MG63 (cell line): ENCODE data around the gene ANKS1B. TPM values are rescaled to one million over a fixed set of nuclear protein-coding genes. Genes with fewer than 3 reads are reported as not detected.
A peak's percentile ranks its signal among the peaks of the same experiment; 100 is the strongest.

Experiments
- DNase-seq: peaks from one replicate; pipeline ENCODE4 v3.0.0-alpha.2; 2020
- H3K27me3 ChIP-seq: fragments of 250-450 bp; sonication (Bioruptor Pico); 2 replicates; pipeline ENCODE4 v1.5.1; 2020; ENCODE audit warnings: mild to moderate bottlenecking, moderate library complexity
- H3K36me3 ChIP-seq: fragments of 250-450 bp; sonication (Bioruptor Pico); 2 replicates; pipeline ENCODE4 v1.5.1; 2020; ENCODE audit warnings: mild to moderate bottlenecking, moderate library complexity
- H3K4me3 ChIP-seq: fragments of 250-450 bp; sonication (Bioruptor Pico); 2 replicates; pipeline ENCODE4 v1.5.1; 2020; ENCODE audit warnings: mild to moderate bottlenecking, moderate library complexity
- H3K9me3 ChIP-seq: fragments of 250-450 bp; sonication (Bioruptor Pico); 2 replicates; pipeline ENCODE4 v1.5.1; 2020; ENCODE audit warnings: mild to moderate bottlenecking, moderate library complexity
- total RNA-seq: library from RNA; depleted of rRNA; stranded (reverse); fragments of >200 nt; shearing (Covaris generic); gene quantifications from 2 replicates; pipeline ENCODE4 v1.2.3, GENCODE V29; 2014; ENCODE audit warnings: low replicate concordance

ANKS1B gene
- total RNA-seq, 1 experiment from 2014 or later = 0.10 TPM

GRCh38 chr12:99067171-99067785, 917.5 kb downstream of the ANKS1B start:
- H3K36me3 ChIP-seq = no peaks in the 10 kb centered on the region
- H3K27me3 ChIP-seq = no peaks in the 10 kb centered on the region
- H3K9me3 ChIP-seq = no peaks in the 10 kb centered on the region
- H3K4me3 ChIP-seq = no peak overlapping the region
- no peak for DNase-seq

GRCh38 chr12:99066726-99067125, 918.0 kb downstream of the ANKS1B start:
- no peaks in the 10 kb centered on the region for H3K36me3 ChIP-seq
- no peaks in the 10 kb centered on the region for H3K9me3 ChIP-seq
- no peaks in the 10 kb centered on the region for H3K27me3 ChIP-seq
- no peak overlapping the region for H3K4me3 ChIP-seq
- DNase-seq = no peak

- Histone ChIP-seq H3K36me3 (no peaks in the 10 kb centered on the region), H3K9me3 (no peaks in the 10 kb centered on the region), H3K4me3 (no peak overlapping the region), H3K27me3 (no peaks in the 10 kb centered on the region)
- no peak for DNase-seq
Observed at GRCh38 chr12:99063182-99063581, 921.6 kb downstream of the ANKS1B start.

- DNase-seq = peak; percentile 44
- no peaks in the 10 kb centered on the region for H3K36me3 ChIP-seq
- H3K27me3 ChIP-seq = no peaks in the 10 kb centered on the region
- H3K4me3 ChIP-seq = no peak overlapping the region
- H3K9me3 ChIP-seq = no peaks in the 10 kb centered on the region
Observed at GRCh38 chr12:99059824-99060511, 924.8 kb downstream of the ANKS1B start.

GRCh38 chr12:99057670-99058069, 927.1 kb downstream of the ANKS1B start:
- Histone ChIP-seq H3K9me3 (no peaks in the 10 kb centered on the region), H3K4me3 (no peak overlapping the region), H3K36me3 (no peaks in the 10 kb centered on the region), H3K27me3 (no peaks in the 10 kb centered on the region)
- DNase-seq = no peak

GRCh38 chr12:99056186-99056585, 928.5 kb downstream of the ANKS1B start:
- no peaks in the 10 kb centered on the region for H3K9me3 ChIP-seq
- no peak for DNase-seq
- H3K27me3 ChIP-seq = no peaks in the 10 kb centered on the region

GRCh38 chr12:99055299-99055698, 929.4 kb downstream of the ANKS1B start:
- no peak for DNase-seq
- no peaks in the 10 kb centered on the region for H3K27me3 ChIP-seq

More at GRCh38 chr12:99056186-99056585, 928.5 kb downstream of the ANKS1B start:
- no peaks in the 10 kb centered on the region for H3K36me3 ChIP-seq
- no peak overlapping the region for H3K4me3 ChIP-seq

GRCh38 chr12:99054601-99055128, 930.1 kb downstream of the ANKS1B start:
- DNase-seq = peak; percentile 16
- H3K4me3 ChIP-seq = no peak overlapping the region
- H3K27me3 ChIP-seq = no peaks in the 10 kb centered on the region
- no peaks in the 10 kb centered on the region for H3K36me3 ChIP-seq
- H3K9me3 ChIP-seq = no peaks in the 10 kb centered on the region

More at GRCh38 chr12:99055299-99055698, 929.4 kb downstream of the ANKS1B start:
- no peaks in the 10 kb centered on the region for H3K36me3 ChIP-seq
- H3K9me3 ChIP-seq = no peaks in the 10 kb centered on the region
- H3K4me3 ChIP-seq = no peak overlapping the region

GRCh38 chr12:99053616-99054362, 930.9 kb downstream of the ANKS1B start:
- Histone ChIP-seq H3K4me3 (no peak overlapping the region), H3K9me3 (no peaks in the 10 kb centered on the region), H3K27me3 (no peaks in the 10 kb centered on the region), H3K36me3 (no peaks in the 10 kb centered on the region)
- DNase-seq = peak; percentile 13

GRCh38 chr12:99049774-99050173, 935.0 kb downstream of the ANKS1B start:
- no peaks in the 10 kb centered on the region for H3K27me3 ChIP-seq
- H3K4me3 ChIP-seq = no peak overlapping the region
- H3K9me3 ChIP-seq = no peaks in the 10 kb centered on the region
- no peak for DNase-seq
- H3K36me3 ChIP-seq = no peaks in the 10 kb centered on the region

- H3K27me3 ChIP-seq = no peaks in the 10 kb centered on the region; the same call in 1 of the 2 replicates
- no peak overlapping the region for H3K4me3 ChIP-seq
- no peaks in the 10 kb centered on the region for H3K9me3 ChIP-seq
- H3K36me3 ChIP-seq = no peaks in the 10 kb centered on the region
- no peak for DNase-seq
Observed at GRCh38 chr12:99045158-99045557, 939.6 kb downstream of the ANKS1B start.

GRCh38 chr12:99043319-99043914, 941.3 kb downstream of the ANKS1B start:
- no peak overlapping the region for H3K4me3 ChIP-seq
- no peaks in the 10 kb centered on the region for H3K36me3 ChIP-seq
- DNase-seq = peak; percentile 16
- no peaks in the 10 kb centered on the region; the same call in 1 of the 2 replicates for H3K27me3 ChIP-seq
- no peaks in the 10 kb centered on the region for H3K9me3 ChIP-seq

- no peaks in the 10 kb centered on the region for H3K36me3 ChIP-seq
- no peak for DNase-seq
Observed at GRCh38 chr12:99042226-99042625, 942.5 kb downstream of the ANKS1B start.

GRCh38 chr12:99039367-99040120, 945.2 kb downstream of the ANKS1B start:
- Histone ChIP-seq H3K27me3 (no peaks in the 10 kb centered on the region; the same call in 1 of the 2 replicates), H3K9me3 (no peaks in the 10 kb centered on the region)
- DNase-seq = no peak

More at GRCh38 chr12:99042226-99042625, 942.5 kb downstream of the ANKS1B start:
- Histone ChIP-seq H3K9me3 (no peaks in the 10 kb centered on the region), H3K4me3 (no peak overlapping the region), H3K27me3 (no peaks in the 10 kb centered on the region; the same call in 1 of the 2 replicates)

GRCh38 chr12:99036566-99036965, 948.2 kb downstream of the ANKS1B start:
- H3K9me3 ChIP-seq = no peaks in the 10 kb centered on the region
- H3K36me3 ChIP-seq = no peaks in the 10 kb centered on the region
- no peak overlapping the region for H3K4me3 ChIP-seq
- no peaks in the 10 kb centered on the region for H3K27me3 ChIP-seq
- no peak for DNase-seq

More at GRCh38 chr12:99039367-99040120, 945.2 kb downstream of the ANKS1B start:
- Histone ChIP-seq H3K4me3 (no peak overlapping the region), H3K36me3 (no peaks in the 10 kb centered on the region)

GRCh38 chr12:99035803-99036202, 948.9 kb downstream of the ANKS1B start:
- no peaks in the 10 kb centered on the region for H3K27me3 ChIP-seq
- no peaks in the 10 kb centered on the region for H3K36me3 ChIP-seq
- no peaks in the 10 kb centered on the region for H3K9me3 ChIP-seq
- no peak for DNase-seq
- no peak overlapping the region for H3K4me3 ChIP-seq
